CD4-positive, alpha-beta memory T cell (primary cell): ENCODE data around the gene NFATC1. TPM values are rescaled to one million over a fixed set of nuclear protein-coding genes. Genes with fewer than 3 reads are reported as not detected.
"Not testable (repeated sequence)": the region's sequence is repeated elsewhere in the genome, so short reads cannot be mapped to it uniquely, and the experiment has no call there.

Experiments
- CTCF ChIA-PET: fragments of 350-600 bp; sonication (Branson Sonifier 250); formaldehyde crosslinking; loops from one replicate; lab custom pipeline; 2021; ENCODE audit warnings: inconsistent platforms; ENCODE audit not compliant: partially characterized antibody; lab: Charles Lee
- POLR2A ChIA-PET: fragments of 350-600 bp; sonication (Branson Sonifier 250); formaldehyde crosslinking; loops from one replicate; lab custom pipeline; 2021; ENCODE audit not compliant: partially characterized antibody; lab: Charles Lee
- DNase-seq, 5 donors: peaks; one replicate each; pipeline versions ENCODE4 v3.0.0 to v3.0.0-alpha.2; 2020 to 2022; ENCODE audit warnings: mixed read lengths in 1 of 5
- H3K27ac ChIP-seq: one replicate; pipeline ENCODE4 v1.7.0; 2013; ENCODE audit warnings: low read depth, low read length
- H3K27me3 ChIP-seq: 2 replicates; pipeline ENCODE4 v1.7.0; 2013; ENCODE audit warnings: mild to moderate bottlenecking, low read length, moderate library complexity; ENCODE audit not compliant: insufficient read depth
- H3K36me3 ChIP-seq: 2 replicates; pipeline ENCODE4 v1.7.0; 2013; ENCODE audit warnings: mild to moderate bottlenecking, low read length, moderate library complexity; ENCODE audit not compliant: insufficient read depth
- H3K4me1 ChIP-seq: 2 replicates; pipeline ENCODE4 v1.7.0; 2013; ENCODE audit warnings: mild to moderate bottlenecking, low read length, moderate library complexity; ENCODE audit not compliant: insufficient read depth
- H3K4me3 ChIP-seq, 2 donors: one replicate each; pipeline ENCODE4 v1.7.0; 2013; ENCODE audit warnings: low read length in 2 of 2, mild to moderate bottlenecking in 1 of 2
- H3K9me3 ChIP-seq, 2 donors: one replicate each; pipeline ENCODE4 v1.7.0; 2013; ENCODE audit warnings: low read length in 2 of 2, control low read depth in 1 of 2; ENCODE audit not compliant: control insufficient read depth in 1 of 2
- H3K27ac Mint-ChIP-seq, 7 donors: one replicate each; pipeline ENCODE4 v1.8.0; 2020 to 2021; ENCODE audit warnings: mixed read lengths in 7 of 7, mild to moderate bottlenecking in 6 of 7, inconsistent platforms in 3 of 7, moderate library complexity in 3 of 7
- H3K27me3 Mint-ChIP-seq, 2 donors: one replicate each; pipeline ENCODE4 v1.8.0; 2020 to 2021; ENCODE audit warnings: mixed read lengths in 2 of 2
- H3K36me3 Mint-ChIP-seq, 2 donors: one replicate each; pipeline ENCODE4 v1.8.0; 2020 to 2021; ENCODE audit warnings: mixed read lengths in 2 of 2, inconsistent platforms in 1 of 2, mild to moderate bottlenecking in 1 of 2
- H3K4me1 Mint-ChIP-seq, 4 donors: one replicate each; pipeline ENCODE4 v1.8.0; 2020 to 2021; ENCODE audit warnings: mixed read lengths in 4 of 4, mild to moderate bottlenecking in 1 of 4
- H3K4me3 Mint-ChIP-seq, 8 donors: one replicate each; pipeline ENCODE4 v1.8.0; 2020 to 2021; ENCODE audit warnings: mixed read lengths in 8 of 8, mild to moderate bottlenecking in 7 of 8, moderate library complexity in 6 of 8, inconsistent platforms in 3 of 8
- H3K9me3 Mint-ChIP-seq, 8 donors: one replicate each; pipeline ENCODE4 v1.8.0; 2020 to 2021; ENCODE audit warnings: mixed read lengths in 8 of 8, mild to moderate bottlenecking in 5 of 8, inconsistent platforms in 3 of 8, moderate library complexity in 1 of 8
- intact Hi-C: fragments of 100-400 bp; cut with micrococcal nuclease; formaldehyde crosslinking; loops from one replicate; pipeline ENCODE4 v1.15.1; 2023
- polyA plus RNA-seq, 2 donors: library from polyadenylated mRNA; unstranded; fragments of 300-500 nt; fragmentation: Illumina TruSeq; gene quantifications; one replicate each; pipeline ENCODE4 v1.2.3, GENCODE V29; 2021
- total RNA-seq, 2 experiments: library from RNA; stranded (reverse); gene quantifications; one replicate each; pipeline ENCODE4 v1.2.3, GENCODE V29; 2021

NFATC1 gene
- total and polyA plus RNA-seq, 4 experiments from 2014 or later: 15.3 to 69.6 (median 54.9) TPM

DNA sequence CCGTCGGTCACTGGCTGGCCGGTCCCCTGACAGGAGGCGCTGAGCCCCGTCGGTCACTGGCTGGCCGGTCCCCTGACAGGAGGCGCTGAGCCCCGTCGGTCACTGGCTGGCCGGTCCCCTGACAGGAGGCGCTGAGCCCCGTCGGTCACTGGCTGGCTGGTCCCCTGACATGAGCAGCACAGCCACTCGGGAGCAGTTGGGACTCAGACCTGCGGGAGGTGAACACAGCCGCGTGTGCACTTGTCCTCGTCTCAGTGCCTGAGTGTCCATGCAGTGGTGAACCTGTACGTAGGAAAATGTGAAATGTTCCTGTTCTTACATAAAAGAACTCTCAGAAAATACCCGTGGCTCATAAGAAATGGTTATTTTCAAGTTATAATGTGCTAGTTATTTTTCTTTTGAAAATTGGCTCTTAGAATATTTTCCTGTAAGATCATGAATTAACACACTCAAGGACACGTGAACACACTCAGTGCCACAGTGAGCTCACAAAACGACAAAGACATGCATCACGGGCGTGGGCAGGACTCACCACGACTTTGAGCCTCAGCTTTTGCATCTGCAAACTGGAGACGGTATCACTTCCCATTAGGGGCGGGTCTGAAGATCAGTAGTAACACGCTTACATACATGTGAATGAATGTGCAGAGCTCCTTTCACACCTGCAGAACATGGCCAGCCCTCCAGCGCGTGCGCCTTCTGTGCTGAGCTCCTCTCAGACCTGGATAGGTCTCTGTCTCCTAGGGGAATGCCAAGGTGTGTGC, 21.1 kb upstream of the NFATC1 start:
- Mint-ChIP-seq H3K27me3 (no peaks in the 10 kb centered on the region), H3K4me3 (no peak overlapping the region), H3K9me3 (no peaks in the 10 kb centered on the region), H3K27ac (peak overlapping the region in 1 of 7 donors; percentile 7), H3K4me1 (peaks cover 10 to 31% (median 21%) of the 10 kb centered on the region in 4 donors), H3K36me3 (peaks cover 4 to 34% of the 10 kb centered on the region in 2 donors)
- no peak for DNase-seq
- ChIA-PET POLR2A (interaction anchor here (1.6 kb wide), 1 partner anchor 149 kb away, joined by 3 read pairs; no protein-coding TSS in a partner anchor), CTCF (interaction anchor here (1.0 to 8.9 kb wide), 6 partner anchors 10 to 271 kb away, joined by 3 to 140 read pairs (median 4); no protein-coding TSS in a partner anchor)
- Histone ChIP-seq H3K4me1 (peaks cover 23% of the 10 kb centered on the region), H3K27ac (no peak overlapping the region), H3K4me3 (no peak overlapping the region), H3K27me3 (no peaks in the 10 kb centered on the region), H3K36me3 (peaks cover 5% of the 10 kb centered on the region), H3K9me3 (no peaks in the 10 kb centered on the region)
- intact Hi-C loops: loop anchor here (5.0 kb wide), 1 partner anchor 613 kb away; the partner anchor contains the start of gene TXNL4A

DNA sequence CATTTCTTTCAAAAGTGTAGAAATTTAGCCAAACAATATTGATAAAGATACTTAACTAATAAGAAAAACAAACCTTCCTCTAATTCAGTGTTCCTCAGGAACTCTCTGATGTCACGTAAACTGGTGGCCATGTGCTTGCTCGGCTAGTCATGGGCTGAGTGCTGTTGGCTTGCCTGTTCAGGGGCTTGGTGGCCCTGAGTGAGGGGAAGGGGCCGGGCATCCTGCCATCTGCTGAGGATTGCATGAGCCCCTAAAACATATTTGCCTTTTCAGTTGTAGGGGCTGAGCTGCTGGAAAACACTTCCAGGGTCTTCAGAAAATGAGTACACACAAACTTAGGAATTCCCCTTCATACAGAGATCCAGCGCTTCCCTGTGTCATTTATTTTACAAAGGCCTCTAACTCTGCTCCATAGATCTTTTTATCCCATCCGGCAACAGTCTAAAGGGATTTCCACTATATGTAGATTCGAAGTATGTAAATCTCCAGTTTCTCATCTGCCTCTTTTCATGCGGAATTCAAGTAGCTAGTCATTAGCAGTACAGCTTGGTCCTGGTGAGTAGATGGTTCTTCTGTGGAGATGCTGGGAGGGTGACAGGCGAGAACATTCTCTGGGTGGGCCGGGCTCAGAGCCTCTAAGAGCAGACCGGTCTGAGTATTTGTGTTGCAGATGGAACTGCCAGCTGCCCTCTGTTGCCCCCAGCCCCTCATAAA, 20.1 kb upstream of the NFATC1 start:
- H3K36me3 Mint-ChIP-seq: peaks cover 4 to 32% of the 10 kb centered on the region in 2 donors

DNA sequence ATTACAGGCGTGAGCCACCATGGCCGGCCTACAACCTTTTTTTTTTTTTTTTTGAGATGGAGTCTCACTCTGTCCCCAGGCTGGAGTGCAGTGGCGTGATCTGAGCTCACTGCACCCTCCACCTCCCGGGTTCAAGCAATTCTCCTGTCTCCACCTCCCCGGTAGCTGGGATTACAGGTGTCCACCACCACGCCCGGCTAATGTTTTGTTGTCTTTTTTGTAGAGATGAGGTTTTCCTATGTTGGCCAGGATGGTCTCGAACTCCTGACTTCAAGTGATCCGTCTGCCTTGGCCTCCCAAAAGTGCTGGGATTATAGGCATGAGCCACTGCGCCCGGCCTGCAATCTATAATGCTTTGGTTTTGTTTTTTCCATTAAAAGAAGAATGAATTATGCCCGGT, 19.1 kb upstream of the NFATC1 start:
- DNase-seq, H3K27me3 ChIP-seq, H3K9me3 ChIP-seq, H3K4me1 ChIP-seq, H3K4me3 Mint-ChIP-seq, H3K9me3 Mint-ChIP-seq, H3K27ac ChIP-seq, H3K4me3 ChIP-seq, H3K27me3 Mint-ChIP-seq, POLR2A ChIA-PET, H3K36me3 ChIP-seq, H3K27ac Mint-ChIP-seq: not testable (repeated sequence)
- peaks cover 4 to 31% of the 10 kb centered on the region in 2 donors for H3K36me3 Mint-ChIP-seq
- peaks cover 6 to 14% (median 11%) of the 10 kb centered on the region in 4 donors for H3K4me1 Mint-ChIP-seq
- intact Hi-C loops: loop anchor here (5.0 kb wide), 1 partner anchor 611 kb away; the partner anchor contains the start of gene TXNL4A
- CTCF ChIA-PET: interaction anchor here (1.2 to 8.9 kb wide), 6 partner anchors 10 to 268 kb away, joined by 4 to 140 read pairs (median 22); no protein-coding TSS in a partner anchor

More for the DNA sequence above, 20.1 kb upstream of the NFATC1 start:
- intact Hi-C loops: loop anchor here (5.0 kb wide), 1 partner anchor 612 kb away; the partner anchor contains the start of gene TXNL4A
- Histone ChIP-seq H3K4me3 (no peak overlapping the region), H3K9me3 (no peaks in the 10 kb centered on the region), H3K4me1 (peaks cover 19% of the 10 kb centered on the region), H3K27ac (no peak overlapping the region), H3K27me3 (no peaks in the 10 kb centered on the region), H3K36me3 (peaks cover 5% of the 10 kb centered on the region)
- POLR2A ChIA-PET: interaction anchor here (1.6 kb wide), 1 partner anchor 148 kb away, joined by 3 read pairs; no protein-coding TSS in a partner anchor
- CTCF ChIA-PET: interaction anchor here (1.0 to 8.9 kb wide), 8 partner anchors 9 to 270 kb away, joined by 3 to 140 read pairs (median 5); no protein-coding TSS in a partner anchor
- H3K4me1 Mint-ChIP-seq: peaks cover 10 to 23% (median 16%) of the 10 kb centered on the region in 4 donors
- no peak overlapping the region for H3K4me3 Mint-ChIP-seq
- peak overlapping the region in 3 of 7 donors; percentile 10 to 76 (median 70) for H3K27ac Mint-ChIP-seq
- DNase-seq: no peak
- H3K9me3 Mint-ChIP-seq: no peaks in the 10 kb centered on the region
- no peaks in the 10 kb centered on the region for H3K27me3 Mint-ChIP-seq

DNA sequence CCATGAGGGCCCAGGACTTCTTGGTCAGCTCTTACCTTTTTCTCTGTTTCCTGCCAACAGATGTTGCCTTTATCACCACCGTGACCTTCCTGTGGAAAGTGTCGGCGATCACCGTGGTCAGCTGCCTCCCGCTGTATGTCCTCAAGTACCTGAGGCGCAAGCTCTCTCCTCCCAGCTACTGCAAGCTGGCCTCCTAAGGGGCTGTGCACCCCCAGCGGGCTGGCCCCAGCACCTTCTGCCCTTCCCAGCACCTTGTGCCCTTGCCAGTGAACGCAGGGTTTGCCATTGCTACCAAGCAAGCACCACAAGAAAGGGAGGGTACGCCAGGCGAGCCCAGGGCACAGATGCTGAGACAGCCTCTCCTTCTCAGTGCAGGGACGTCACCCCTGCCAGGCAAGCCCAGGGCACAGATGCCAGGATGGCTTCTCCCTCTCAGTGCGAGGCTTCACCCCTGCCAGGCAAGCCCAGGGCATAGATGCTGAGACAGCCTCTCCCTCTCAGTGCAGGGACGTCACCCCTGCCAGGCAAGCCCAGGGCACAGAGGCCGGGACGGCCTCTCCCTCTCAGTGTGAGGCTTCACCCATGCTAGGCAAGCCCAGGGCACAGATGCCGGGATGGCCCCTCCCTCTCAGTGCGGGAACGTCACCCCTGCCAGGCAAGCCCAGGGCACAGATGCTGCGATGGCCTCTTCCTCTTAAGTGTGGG, 18.4 kb upstream of the NFATC1 start:
- Mint-ChIP-seq H3K27me3 (no peaks in the 10 kb centered on the region), H3K36me3 (peaks cover 4 to 29% of the 10 kb centered on the region in 2 donors), H3K4me1 (peaks cover 4 to 10% (median 8%) of the 10 kb centered on the region in 4 donors), H3K9me3 (no peaks in the 10 kb centered on the region), H3K4me3 (no peak overlapping the region), H3K27ac (no peak overlapping the region)
- CTCF ChIA-PET: interaction anchor here (0.9 to 8.9 kb wide), 9 partner anchors 9 to 268 kb away, joined by 3 to 140 read pairs (median 12); no protein-coding TSS in a partner anchor
- intact Hi-C loops: loop anchor here (5.0 kb wide), 1 partner anchor 610 kb away; the partner anchor contains the start of gene TXNL4A
- Histone ChIP-seq H3K36me3 (peaks cover 5% of the 10 kb centered on the region), H3K27ac (no peak overlapping the region), H3K27me3 (no peaks in the 10 kb centered on the region), H3K9me3 (no peaks in the 10 kb centered on the region), H3K4me3 (no peak overlapping the region), H3K4me1 (peaks cover 7% of the 10 kb centered on the region)
- POLR2A ChIA-PET: no interaction called here
- no peak for DNase-seq

DNA sequence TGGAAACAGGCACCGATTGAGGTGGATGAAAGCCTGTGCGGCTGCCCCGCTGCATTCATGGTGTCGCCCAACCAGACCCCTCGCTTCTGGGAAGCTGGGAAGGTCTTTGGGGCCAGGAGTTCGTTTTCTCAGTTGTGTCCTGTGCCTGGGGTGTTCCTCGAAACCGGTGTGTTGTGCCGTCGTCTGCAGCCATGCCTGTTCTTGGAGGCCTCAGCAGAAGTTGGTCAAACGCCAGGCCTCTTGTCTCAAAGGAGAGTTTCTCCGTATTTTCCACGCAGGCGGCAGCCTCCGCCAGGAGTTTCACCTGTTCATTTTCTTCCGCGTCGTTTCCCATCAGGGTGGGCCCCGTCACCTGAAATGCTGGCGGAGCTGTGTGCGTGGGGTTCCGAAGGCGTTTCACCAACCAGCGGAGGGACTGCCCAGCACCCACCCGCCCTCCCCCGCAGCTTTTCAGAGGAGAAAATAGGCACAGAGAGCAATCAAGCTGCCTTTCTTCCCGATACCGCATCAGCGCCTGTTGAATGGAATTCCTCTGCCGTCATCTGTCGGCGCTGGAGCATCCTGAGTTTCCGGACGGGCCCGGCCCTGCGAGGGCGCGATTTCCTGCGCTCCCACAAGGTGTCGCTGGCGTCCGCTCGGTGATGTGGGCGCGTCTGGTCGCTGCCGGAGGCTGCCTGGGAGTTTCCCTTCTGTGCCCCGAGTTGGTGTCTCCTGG, 17.0 kb upstream of the NFATC1 start:
- H3K4me3 Mint-ChIP-seq: peak overlapping the region in 1 of 8 donors; percentile 4
- CTCF ChIA-PET: interaction anchor here (0.9 to 8.9 kb wide), 21 partner anchors 10 to 281 kb away, joined by 3 to 140 read pairs (median 7); no protein-coding TSS in a partner anchor
- H3K4me1 Mint-ChIP-seq: peaks cover 4 to 10% (median 8%) of the 10 kb centered on the region in 4 donors
- H3K27ac Mint-ChIP-seq: peak overlapping the region in 5 of 7 donors; percentile 47 to 88 (median 68)
- no peaks in the 10 kb centered on the region for H3K27me3 ChIP-seq
- no peak overlapping the region for H3K27ac ChIP-seq
- H3K36me3 ChIP-seq: peaks cover 5% of the 10 kb centered on the region
- POLR2A ChIA-PET: interaction anchor here (1.0 to 2.8 kb wide), 3 partner anchors 15 to 147 kb away, joined by 3 to 10 read pairs (median 5); no protein-coding TSS in a partner anchor
- H3K9me3 Mint-ChIP-seq: no peaks in the 10 kb centered on the region
- DNase-seq: peak; percentile 79 to 85 (median 83)
- no peak overlapping the region for H3K4me3 ChIP-seq
- intact Hi-C loops: loop anchor here (1.0 to 5.0 kb wide), 4 partner anchors 150 to 609 kb away; partner anchors contain the start of genes CTDP1 and TXNL4A
- H3K36me3 Mint-ChIP-seq: peaks cover 4 to 29% of the 10 kb centered on the region in 2 donors
- no peaks in the 10 kb centered on the region for H3K9me3 ChIP-seq
- peaks cover 7% of the 10 kb centered on the region for H3K4me1 ChIP-seq
- no peaks in the 10 kb centered on the region for H3K27me3 Mint-ChIP-seq
